Measurements from ENCODE around the gene VSIG8.

VSIG8 gene

DNA sequence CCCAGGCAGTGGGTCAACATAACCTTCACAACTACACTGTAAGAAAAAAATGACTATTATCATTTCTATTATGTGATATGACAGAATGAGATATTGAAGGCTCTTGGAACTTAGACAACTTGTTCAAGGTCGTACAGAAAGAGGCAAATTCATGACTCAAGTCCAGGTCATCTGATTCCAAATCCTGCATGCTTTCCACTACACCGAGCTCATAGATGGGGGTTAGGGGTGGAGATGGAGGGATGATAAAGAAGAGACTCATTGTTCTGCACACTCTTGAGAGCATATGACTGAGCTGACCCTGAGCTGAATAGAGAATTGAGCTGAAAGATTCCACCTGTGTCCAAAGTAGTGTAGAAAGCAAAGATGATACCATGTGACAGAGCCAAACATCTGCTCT, 57.5 kb downstream of the VSIG8 start:
- Mint-ChIP-seq H3K4me3 (peak overlapping the region; percentile 83), H3K9me3 (no peaks in the 10 kb centered on the region), H3K36me3 (ENCODE audit: insufficient read depth) (peaks cover 41% of the 10 kb centered on the region), H3K4me1 (peaks cover 81% of the 10 kb centered on the region), H3K27ac (ENCODE audit: low read depth) (peak overlapping the region; percentile 94), H3K27me3 (no peaks in the 10 kb centered on the region)
- no peak for DNase-seq (ENCODE audit: low spot score in 2 of 2)
- ATAC-seq (replicated peaks; ENCODE audit: extremely low read depth, poor library complexity, severe bottlenecking): no peak
